G401 (cell line): ENCODE results near the gene SIGLEC6. TPM values are rescaled to one million over a fixed set of nuclear protein-coding genes. Genes with fewer than 3 reads are reported as not detected.

ENCODE experiments used
- DNase-seq: peaks from one replicate; pipeline ENCODE4 v3.0.0-alpha.2; 2015; ENCODE audit warnings: low spot score
- in situ Hi-C: cut with HindIII; loops from 2 replicates; pipeline ENCODE4 v1.10.0; 2016; ENCODE audit warnings: low sequenced_read_pairs, mixed read lengths
- total RNA-seq: library from RNA; depleted of rRNA; stranded (reverse); fragments of >200 nt; shearing (Covaris generic); gene quantifications from 2 replicates; pipeline ENCODE4 v1.2.3, GENCODE V29; 2014

SIGLEC6 gene
- total RNA-seq, 1 experiment from 2014 or later, result not detected

- in situ Hi-C loops, result no loop called here
Measured at GRCh38 chr19:51549533-51550324, 18.3 kb upstream of the SIGLEC6 start.

GRCh38 chr19:51548891-51549305 is 17.4 kb upstream of the SIGLEC6 start:
- in situ Hi-C loops, result no loop called here
- no peak for DNase-seq

More at GRCh38 chr19:51549533-51550324, 18.3 kb upstream of the SIGLEC6 start:
- no peak for DNase-seq

DNA sequence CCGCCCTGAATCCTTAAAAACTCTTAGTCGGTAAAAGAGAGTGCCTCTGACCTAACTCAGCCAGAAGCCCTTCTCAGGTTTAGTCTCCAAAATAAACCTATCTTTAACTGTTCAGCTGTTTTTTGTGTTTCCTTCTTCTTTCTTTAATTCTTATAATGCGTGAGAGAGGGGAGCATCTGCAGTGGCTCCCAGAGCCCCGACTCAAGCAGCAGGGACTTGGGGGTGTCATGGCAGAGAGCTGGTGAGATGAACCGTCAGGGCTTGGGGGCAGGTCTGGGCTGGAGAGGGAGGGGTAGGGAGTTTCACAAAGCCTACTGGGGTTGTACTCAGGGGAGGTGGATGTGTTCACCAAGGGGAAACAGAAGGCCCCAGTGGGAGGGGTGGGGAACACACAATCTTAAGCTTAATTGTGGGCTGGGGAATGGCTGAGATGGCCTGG is 16.8 kb upstream of the SIGLEC6 start:
- in situ Hi-C loops, result no loop called here
- no peak for DNase-seq

DNA sequence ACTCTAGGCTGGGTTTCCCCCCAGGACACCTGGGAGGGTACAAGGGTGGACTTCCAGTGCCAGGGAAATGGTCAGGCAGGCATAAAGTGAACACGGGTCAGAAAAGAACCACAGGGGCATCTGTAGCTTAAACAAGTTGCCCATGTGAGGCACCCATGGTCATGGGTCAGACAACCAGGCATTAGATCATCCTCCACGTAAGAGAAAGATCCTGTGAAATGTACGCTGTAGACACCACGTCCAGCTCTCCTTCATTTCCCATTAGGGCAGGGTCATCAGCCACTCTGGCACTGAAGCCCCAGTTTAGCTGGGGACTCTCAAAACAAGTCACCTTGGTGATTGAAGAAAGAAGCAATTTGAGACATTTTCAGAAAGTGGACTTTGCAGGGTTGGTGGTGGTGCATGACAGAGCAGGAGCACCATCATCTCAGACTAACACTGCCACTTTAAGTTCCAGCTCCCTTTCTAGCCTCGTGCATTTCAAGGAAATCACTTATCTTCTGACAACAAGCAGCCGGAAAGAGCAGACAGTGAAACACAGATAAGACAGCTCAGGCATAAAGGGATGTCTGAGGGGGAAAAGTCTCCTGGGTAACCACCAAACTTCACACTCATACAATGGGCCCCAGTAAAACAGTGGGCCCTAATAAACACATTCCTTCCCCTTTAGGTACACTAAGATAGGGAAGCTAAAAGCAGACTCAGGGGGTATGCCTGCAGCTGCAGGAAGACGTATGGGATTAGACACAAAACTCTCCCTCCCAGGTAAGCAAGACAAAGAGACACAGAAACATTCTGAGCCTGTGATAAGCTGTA is 16.1 kb upstream of the SIGLEC6 start:
- in situ Hi-C loops, result no loop called here
- DNase-seq, result no peak

- no peak for DNase-seq
- in situ Hi-C loops, result no loop called here
Measured at GRCh38 chr19:51546650-51547396, 15.4 kb upstream of the SIGLEC6 start.

GRCh38 chr19:51546107-51546649 is 14.7 kb upstream of the SIGLEC6 start:
- in situ Hi-C loops, result no loop called here

DNA sequence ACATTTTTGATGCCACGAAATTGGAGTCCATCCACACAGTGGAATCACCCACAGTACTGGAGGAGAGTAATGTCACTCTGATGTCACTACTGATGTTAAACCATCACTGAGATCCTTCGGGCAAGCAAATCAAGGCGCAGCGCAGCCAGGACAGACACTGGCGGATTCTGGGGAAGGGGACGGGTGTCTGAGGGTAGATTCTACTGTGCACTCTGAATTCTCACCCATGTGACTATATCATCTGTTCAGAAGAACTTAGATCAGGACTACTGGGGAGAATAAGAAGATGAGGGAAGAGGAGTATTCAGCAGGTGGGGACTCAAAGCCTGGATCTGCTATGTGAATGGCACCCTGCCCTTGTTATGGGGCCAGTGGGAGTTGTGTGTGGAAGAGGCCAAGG is 12.6 kb upstream of the SIGLEC6 start:
- in situ Hi-C loops, result no loop called here
- no peak for DNase-seq

More at GRCh38 chr19:51546107-51546649, 14.7 kb upstream of the SIGLEC6 start:
- no peak for DNase-seq

GRCh38 chr19:51542699-51543098 is 11.2 kb upstream of the SIGLEC6 start:
- no peak for DNase-seq

DNA sequence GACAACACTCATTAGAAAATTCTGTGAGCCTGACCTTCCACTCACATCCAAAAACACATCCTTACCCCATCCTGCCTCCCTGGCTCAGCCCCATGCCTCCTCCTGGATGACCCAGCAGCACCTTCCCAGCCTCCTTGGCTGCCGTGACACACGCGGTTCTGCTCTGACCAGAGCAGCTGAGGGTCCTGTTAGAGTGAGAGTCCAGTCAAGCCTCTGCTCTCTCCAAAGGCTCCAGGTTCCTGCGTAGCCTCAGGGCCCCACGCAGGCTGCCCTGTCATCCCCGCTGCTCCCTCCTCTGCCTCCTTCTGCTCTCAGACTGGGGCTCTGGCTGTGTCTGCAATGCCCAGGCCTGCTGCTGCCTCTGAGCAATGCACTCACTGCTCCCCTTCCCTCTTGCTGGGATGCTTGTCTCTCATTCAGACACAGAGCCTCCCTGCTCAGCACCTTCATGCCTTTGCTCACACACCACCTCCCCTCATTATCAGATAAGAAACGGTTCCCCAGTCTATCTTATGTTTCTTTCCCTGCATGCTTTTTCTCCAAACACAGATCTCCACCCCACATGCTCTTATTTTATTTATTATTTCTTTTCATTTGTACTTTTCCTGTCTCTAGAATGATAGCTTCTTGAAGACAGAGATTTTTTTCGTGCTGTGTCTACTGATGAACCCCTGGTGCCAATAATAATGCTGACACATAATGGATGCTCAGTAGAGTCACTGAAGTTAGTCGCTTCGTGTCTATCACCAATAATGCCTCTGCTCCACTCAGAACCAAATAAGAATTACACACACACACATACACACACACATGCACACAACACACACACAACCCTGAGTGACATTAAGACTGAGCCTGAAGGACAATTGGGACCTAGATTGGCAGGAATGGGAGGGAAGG is 10.2 kb upstream of the SIGLEC6 start:
- DNase-seq, result no peak
- in situ Hi-C loops, result no loop called here

More at GRCh38 chr19:51542699-51543098, 11.2 kb upstream of the SIGLEC6 start:
- in situ Hi-C loops, result no loop called here

DNA sequence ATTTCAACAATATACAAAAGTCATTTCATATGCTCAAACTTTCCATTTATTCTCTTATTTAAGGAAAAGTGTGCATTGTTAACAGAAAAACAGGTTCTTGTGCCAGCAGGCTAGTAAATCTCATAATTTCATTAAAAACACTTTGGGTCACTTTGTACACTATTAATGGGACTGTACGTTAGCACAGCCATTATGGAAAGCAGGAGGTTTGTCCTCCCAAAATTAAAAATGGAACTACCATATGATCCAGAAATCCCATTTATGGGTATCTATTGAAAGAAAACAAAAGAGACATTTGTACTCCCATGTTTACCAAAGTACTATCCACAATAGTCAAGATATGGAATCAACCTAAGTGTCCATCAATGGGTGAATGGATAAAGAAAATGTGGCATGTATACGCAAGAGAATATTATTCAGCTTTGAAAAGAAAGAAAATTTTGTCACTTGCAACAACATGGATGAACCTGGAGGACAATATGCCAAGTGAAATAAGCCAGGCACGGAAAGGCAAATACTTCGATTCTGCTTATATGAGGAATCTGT is 8.4 kb upstream of the SIGLEC6 start:
- in situ Hi-C loops, result no loop called here
- no peak for DNase-seq

DNA sequence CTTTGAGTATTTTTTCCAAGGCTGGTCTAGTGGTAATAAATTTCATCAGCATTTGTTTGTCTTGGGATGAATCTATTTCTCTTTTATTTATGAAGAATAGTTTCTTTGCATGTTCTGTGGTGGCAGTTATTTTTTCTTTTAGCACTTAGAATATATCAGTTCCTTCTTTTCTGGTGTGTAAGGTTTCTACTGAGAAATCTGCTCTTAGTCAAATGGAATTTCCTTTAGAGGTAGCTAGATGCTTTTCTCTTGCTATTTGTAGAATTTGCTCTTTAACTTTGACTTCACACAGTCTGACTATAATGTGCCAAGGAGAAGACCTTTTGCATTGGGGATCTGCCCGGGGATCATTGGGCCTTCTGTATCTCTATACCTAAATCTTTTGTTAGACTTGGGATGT is 4.1 kb upstream of the SIGLEC6 start:
- DNase-seq, result no peak
- in situ Hi-C loops, result no loop called here

- DNase-seq, result no peak
- in situ Hi-C loops, result no loop called here
Measured at GRCh38 chr19:51530616-51531015, 854 bp downstream of the SIGLEC6 start.

DNA sequence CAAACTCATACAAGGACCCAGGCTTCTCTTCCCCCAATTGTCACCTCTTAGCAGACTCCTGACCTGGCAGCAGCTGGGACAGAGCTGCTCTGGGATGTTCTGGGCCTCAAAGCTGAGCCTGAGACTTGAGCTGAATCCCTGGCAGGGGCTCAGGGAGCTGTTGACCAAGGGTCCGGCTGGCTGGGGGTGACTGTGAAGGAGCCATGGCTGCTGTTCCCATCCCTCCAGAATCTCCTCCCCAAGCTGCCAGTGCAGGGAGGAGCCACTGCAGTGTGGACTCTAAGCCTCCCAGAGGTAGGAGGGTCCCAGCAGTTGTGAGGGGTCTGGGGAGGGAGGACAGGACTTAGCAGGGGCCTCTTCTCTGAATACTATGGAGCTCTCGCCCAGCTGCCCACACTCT is 2.2 kb downstream of the SIGLEC6 start:
- no peak for DNase-seq
- in situ Hi-C loops, result no loop called here

- DNase-seq, result no peak
- in situ Hi-C loops, result no loop called here
Measured at GRCh38 chr19:51525651-51526050, 5.8 kb downstream of the SIGLEC6 start.

DNA sequence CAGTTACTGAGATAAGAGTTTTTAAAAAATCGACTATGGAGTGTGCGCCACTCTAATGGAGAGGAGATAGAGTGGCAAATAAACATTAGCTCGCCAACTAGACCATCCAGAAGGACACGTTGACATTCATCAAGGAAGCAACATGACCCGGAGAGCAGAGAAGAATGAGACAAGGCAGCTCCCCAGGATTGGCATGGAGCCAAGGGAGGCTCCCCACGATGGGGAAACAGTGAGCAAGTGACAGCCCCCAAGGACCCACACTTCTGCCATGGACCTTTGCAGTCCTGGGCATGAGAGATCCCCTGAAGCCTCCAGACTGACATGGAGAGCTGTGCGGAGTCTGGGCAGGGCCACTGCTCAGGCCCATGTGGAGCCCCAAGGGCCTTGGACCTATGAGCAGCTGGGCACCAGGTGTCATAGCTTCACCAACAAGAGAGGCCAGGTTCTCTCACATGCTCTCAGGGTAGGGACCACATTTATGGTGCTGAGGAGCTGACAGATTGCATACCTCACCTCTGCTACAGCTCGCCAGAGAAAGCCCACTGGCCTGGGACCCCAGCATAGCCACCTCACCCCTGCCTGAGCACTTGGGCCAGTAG is 6.7 kb downstream of the SIGLEC6 start:
- in situ Hi-C loops, result no loop called here
- no peak for DNase-seq

GRCh38 chr19:51521781-51522180 is 9.7 kb downstream of the SIGLEC6 start:
- in situ Hi-C loops, result no loop called here
- DNase-seq, result no peak

DNA sequence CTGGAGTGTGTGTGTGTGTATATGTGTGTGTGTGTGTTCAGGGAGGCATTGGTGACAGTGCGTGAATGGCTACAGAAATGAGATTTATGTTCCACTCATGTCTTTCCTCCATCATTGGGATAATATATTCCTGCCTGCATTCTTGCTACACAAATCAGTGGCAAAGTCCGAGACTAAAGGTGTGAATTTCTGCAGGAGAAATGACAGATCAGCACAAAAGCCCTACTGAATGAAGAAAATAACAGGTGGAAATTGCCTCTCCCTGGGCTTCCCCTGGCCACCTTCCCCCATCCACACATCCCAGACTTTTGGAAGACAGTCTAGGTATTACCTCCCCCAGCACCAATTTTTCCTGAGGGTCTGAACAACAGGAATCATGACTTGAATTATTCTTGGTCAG is 10.1 kb downstream of the SIGLEC6 start:
- in situ Hi-C loops, result no loop called here
- DNase-seq, result no peak

GRCh38 chr19:51520728-51521127 is 10.7 kb downstream of the SIGLEC6 start:
- DNase-seq, result no peak
- in situ Hi-C loops, result no loop called here
